Cardiac fibroblast (primary cell): ENCODE results near the gene EML6.
A peak's percentile ranks its signal among the peaks of the same experiment; 100 is the strongest.

Source experiments
- DNase-seq, 2 donors: peaks; one replicate each; pipeline versions ENCODE4 v3.0.0 to v3.0.0-alpha.2; 2010; ENCODE audit warnings: low read depth in 2 of 2
- H3K4me3 ChIP-seq, 2 donors: replicated peaks in 1 of 2; 1 replicate in 1 of 2; 2 replicates in 1 of 2; pipeline ENCODE4 v1.5.1; 2011; ENCODE audit warnings: low read depth in 2 of 2, low read length in 2 of 2, mild to moderate bottlenecking in 2 of 2, moderate library complexity in 1 of 2
- CTCF ChIP-seq: IDR thresholded peaks from one replicate; pipeline ENCODE4 v1.5.1; 2011; ENCODE audit warnings: low read depth, mild to moderate bottlenecking, low read length, inconsistent platforms

Gene EML6

GRCh38 chr2:54723131-54723995, at the start of gene EML6:
Gene EML6, plus strand, starts transcription at chr2:54723662. Its CDS starts 1,400 bp downstream, at chr2:54725062.
- peak; percentile 99 for DNase-seq
- H3K4me3 ChIP-seq, result peak within 1 kb of the TSS; percentile 60 to 77
- TF ChIP-seq CTCF, result no peak

DNA sequence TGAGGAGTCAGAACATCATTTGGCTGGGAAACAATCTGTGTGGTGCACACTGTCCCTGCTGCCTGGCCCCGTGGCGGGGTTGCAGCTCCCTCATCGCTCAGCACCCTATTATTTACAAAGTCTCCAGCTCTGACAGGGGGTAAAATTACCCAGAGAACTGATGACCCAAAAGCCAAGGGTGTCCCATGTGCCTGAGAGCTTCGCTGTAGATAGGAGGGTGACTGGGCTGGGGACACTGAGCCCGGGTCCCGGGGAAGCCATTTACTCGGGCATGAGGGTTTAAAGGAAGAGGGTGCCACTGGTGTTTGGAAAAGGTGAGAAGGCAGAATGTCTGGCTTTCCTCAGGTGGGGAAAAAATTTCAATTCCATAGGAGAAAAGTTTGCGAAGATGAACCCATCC, 48.2 kb upstream of the EML6 start:
- no peak for DNase-seq
- no peak for TF ChIP-seq CTCF

GRCh38 chr2:54675738-54676137, 47.7 kb upstream of the EML6 start:
- H3K4me3 ChIP-seq, result no peak overlapping the region
- no peak for TF ChIP-seq CTCF
- peak in 1 of 2 donors; percentile 30 for DNase-seq

More for the DNA sequence above, 48.2 kb upstream of the EML6 start:
- no peak overlapping the region for H3K4me3 ChIP-seq

DNA sequence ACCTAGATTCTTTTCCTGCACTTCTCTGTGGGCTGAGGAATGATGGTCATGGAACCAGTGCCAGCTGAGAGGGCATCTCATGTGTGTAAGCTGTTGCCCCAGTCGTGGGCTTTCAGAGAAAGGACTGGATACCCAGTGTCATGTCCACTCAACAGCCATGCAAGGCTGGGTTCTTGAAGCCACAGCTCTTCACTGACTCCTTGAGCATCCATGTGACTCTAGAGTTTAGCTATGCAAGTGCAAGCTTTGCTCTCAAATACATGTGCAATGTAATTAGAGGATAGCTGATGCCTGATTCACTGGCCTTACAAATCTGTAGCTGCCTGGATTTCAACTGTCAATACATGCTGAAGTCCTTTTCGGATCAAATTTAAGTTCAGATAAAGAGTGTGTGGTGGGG, 46.8 kb upstream of the EML6 start:
- no peak overlapping the region for H3K4me3 ChIP-seq
- TF ChIP-seq CTCF, result no peak
- DNase-seq, result peak in 1 of 2 donors; percentile 60

- TF ChIP-seq CTCF, result no peak
- peak in 1 of 2 donors; percentile 41 for DNase-seq
- H3K4me3 ChIP-seq, result no peak overlapping the region
These were observed 45.8 kb upstream of the EML6 start for GRCh38 chr2:54677476-54678265.

DNA sequence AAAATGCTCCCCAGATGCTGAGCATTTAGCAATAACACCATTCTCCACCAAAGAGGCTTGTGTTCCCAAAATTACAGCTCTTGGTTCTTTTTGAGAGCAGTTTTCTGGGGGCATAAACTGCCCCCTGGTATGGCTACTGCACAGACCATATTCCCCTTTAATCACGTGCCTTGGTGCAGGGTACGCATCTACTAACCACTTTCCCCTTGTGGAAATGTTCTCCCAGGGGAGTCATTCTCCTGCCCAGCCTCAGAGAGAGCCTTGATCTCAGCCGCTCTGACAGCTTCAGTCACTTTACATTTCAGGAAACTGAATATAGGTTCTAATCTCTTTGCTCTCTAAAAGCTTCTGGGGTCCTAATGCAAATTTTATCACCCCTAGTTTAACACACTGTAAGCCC, 44.7 kb upstream of the EML6 start:
- H3K4me3 ChIP-seq, result no peak overlapping the region
- TF ChIP-seq CTCF, result no peak
- DNase-seq, result no peak
